ENCODE measurements around the gene ZXDB. TPM values are rescaled to one million over a fixed set of nuclear protein-coding genes. Genes with fewer than 3 reads are reported as not detected.
"Not testable (repeated sequence)": the region's sequence is repeated elsewhere in the genome, so short reads cannot be mapped to it uniquely, and the experiment has no call there.

ZXDB gene
- total RNA-seq: 6.5 TPM
- long read RNA-seq: 0 reads

DNA sequence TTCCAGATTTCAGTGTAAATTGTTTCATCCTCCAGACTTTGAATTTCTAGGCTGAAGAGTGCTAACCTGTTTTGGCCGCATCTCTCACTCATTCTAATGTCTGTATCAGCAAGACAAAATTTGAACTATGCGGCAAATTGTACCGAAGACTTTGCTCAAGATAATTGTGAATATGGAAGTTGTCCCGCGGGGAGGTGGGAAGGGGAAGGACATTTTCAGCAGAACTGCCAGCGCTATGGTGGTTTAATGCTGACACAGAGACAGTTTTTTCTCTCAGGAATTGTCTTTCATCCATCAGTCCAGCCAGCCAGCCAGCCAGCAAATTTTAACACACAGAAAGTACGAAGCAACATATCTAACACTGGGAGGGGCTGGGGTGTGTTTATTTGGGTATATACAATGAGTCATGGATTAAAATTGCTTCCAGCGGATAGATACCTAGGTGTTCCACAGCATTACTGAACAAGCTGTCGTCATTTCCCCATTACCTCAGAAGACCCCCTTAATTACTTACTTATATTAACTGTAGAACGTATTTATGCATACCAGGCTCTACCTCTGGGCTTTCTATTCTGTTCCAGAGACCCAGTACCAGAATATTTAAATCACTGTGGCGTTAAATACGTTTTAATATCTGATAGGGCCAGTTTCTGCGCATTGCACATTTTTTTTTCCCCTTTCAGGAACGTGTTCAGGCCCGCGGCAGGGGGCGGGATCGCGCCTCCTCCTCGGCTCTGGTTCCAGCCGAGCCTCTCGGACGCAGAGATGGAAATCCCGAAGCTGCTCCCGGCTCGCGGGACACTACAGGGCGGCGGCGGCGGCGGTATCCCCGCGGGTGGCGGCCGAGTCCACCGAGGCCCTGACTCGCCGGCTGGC lies at the start of gene ZXDB:
Gene ZXDB (plus strand): TSS at position 728 of the 876 bp plus-strand sequence. CDS start 38 bp downstream, at position 766.
- DNase-seq (ENCODE audit: low spot score): not testable (repeated sequence)

DNA sequence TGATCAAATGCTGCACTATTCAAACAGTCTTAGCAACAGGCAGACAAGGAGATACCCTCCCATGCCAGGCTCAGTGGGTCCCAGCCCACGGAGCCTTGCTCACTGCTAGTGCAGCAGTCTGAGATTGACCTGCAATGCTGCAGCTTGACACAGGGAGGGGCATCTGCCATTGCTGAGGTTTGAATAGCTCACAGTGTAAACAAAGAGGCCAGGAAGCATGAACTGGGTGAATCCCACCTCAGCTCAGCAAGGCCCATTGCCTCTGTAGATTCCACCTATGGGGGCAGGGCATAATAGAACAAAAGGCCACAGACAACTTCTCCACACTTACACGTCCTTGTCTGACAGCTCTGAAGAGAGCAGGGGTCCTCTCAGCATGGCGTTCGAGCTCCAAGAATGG lies 26.6 kb upstream of the ZXDB start:
- no peak for DNase-seq (ENCODE audit: low spot score)

DNA sequence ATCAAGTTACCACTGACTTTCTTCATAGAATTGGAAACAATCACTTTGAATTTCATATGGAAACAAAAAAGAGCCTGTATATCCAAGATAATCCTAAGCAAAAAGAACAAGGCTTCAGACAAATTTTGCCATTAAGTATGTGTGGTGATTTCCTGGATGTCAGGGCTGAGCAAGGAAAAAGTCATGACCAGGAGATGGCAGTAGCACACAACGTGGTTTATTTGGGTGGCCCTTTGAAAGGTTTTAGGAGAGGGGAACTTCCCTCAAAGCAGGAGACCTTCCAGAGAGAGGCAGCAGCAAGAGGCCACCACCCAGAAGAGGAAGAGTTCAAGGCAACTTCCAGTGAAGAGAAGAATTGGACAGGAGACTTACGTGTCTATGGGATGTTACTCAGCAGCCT lies 18.1 kb upstream of the ZXDB start:
- no peak for DNase-seq (ENCODE audit: low spot score)

DNA sequence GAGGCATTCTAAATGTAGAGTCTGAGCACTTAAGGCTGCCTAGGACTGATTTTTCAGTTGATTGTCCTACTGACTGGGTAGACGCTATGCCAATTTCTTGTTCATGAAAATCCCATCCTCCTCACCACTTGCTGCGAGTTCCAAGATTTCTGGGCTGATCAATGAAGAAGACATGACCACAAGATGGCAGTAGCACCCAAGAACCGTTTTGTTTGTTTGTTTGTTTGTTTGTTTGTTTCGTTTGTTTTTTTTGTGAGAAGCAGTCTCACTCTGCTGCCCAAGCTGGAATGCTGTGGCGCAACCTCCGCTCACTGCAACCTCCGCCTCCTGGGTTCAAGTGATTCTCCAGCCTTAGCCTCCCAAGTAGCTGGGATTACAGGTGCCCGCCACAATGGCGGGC lies 8.9 kb upstream of the ZXDB start:
- DNase-seq (ENCODE audit: low spot score): not testable (repeated sequence)

DNA sequence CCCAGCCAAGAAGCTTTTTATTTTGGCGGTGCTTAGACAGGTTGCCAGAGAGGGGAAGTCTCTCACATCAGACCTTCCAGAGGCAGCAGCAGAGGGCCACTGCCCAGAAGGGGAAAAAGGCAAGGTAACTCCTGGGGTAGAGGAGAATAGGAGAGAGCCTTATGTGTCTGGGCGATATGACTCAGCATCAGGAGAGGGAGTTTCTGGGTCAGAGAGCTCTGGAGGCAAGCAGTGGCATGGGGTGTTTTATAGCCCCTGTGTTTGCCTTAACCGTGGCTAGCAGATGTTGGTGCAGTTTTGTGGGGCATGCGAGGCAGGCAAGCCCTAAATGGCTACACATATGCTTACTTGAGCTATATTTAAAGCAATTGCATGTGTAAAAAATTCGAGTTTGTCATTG lies 8.3 kb upstream of the ZXDB start:
- no peak for DNase-seq (ENCODE audit: low spot score)

DNA sequence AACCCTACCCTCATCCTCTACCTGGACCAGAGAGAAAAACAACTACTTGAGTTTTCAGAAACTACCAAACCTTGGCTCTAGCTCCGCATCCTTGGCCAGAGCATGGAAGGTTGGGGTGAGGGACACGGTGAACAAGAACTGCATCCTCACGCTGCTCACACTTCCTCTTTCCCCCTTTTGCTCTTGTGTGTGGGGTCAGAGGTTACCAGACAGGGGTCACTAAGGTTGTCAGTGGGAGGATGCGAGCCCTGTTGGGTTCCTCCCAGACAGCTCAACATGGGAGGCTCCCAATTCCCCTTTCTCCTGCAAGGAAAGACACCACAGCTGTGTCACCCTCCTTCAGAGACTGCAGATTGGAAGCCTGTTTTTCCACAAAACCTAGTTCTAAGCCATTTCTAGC lies 5.5 kb upstream of the ZXDB start:
- no peak for DNase-seq (ENCODE audit: low spot score)

DNA sequence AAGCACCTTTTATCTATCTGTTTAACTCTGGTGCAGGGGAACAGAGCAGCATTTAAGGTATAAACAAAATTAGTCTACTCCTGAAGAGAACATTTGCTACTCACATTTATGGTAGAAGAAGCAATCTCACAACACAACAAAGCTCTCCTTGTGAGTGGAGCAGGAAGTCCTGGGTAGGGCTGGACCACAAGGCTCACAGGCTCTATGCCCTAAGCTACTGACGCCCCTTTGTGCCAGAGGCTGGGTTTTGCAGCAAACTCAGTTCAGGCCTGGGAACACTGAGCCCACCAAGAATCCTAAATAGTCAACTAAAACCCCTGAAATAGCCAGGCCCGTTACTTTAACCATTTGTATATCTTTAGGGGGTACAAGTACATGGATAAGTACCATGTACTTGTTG lies 4.7 kb upstream of the ZXDB start:
- no peak for DNase-seq (ENCODE audit: low spot score)

DNA sequence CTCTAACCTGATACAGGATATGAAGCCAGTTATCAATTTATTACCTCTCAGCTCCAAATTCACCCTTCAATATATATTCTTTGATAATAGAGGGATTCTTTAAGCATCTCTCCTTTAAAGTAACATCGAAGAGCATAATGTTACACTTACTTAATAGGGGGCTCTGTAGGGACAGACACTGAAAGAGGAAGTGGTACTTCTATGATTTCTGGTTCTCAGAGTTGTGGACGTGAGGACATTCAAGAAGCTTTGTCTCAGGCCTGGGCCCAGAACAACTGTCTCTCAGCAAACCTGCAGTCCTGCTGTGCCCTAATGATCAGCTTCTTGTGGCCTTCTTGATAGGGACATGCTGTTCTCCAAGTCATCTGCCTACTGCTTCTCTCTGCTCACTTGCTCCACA lies 4.2 kb upstream of the ZXDB start:
- DNase-seq (ENCODE audit: low spot score): no peak

DNA sequence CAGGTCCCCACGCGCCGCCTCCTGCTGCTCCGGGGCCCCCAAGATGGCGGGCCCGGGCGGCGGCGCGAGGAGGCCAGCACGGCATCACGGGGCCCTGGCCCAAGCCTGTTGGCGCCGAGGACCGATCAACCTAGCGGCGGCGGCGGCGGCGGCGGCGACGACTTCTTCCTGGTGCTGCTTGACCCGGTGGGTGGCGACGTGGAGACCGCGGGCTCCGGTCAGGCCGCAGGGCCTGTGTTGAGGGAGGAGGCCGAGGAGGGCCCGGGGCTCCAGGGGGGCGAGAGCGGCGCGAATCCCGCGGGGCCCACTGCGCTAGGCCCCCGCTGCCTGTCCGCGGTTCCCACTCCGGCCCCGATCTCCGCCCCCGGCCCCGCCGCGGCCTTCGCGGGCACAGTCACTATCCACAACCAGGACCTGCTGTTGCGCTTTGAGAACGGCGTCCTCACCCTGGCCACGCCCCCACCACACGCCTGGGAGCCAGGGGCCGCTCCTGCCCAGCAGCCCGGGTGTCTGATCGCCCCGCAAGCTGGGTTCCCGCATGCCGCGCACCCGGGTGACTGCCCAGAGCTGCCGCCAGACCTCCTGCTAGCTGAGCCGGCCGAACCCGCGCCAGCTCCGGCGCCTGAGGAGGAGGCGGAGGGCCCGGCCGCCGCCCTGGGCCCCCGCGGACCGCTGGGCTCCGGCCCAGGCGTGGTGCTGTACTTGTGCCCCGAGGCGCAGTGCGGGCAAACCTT lies 516 bp downstream of the ZXDB start:
- DNase-seq (ENCODE audit: low spot score): not testable (repeated sequence)

DNA sequence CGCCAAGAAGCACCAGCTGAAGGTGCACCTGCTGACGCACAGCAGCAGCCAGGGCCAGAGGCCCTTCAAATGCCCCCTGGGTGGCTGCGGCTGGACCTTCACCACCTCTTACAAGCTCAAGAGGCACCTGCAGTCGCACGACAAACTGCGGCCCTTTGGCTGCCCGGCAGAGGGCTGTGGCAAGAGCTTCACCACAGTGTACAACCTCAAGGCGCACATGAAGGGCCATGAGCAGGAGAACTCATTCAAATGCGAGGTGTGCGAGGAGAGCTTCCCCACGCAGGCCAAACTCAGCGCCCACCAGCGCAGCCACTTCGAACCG lies 1.0 kb downstream of the ZXDB start:
- not testable (repeated sequence) for DNase-seq (ENCODE audit: low spot score)

DNA sequence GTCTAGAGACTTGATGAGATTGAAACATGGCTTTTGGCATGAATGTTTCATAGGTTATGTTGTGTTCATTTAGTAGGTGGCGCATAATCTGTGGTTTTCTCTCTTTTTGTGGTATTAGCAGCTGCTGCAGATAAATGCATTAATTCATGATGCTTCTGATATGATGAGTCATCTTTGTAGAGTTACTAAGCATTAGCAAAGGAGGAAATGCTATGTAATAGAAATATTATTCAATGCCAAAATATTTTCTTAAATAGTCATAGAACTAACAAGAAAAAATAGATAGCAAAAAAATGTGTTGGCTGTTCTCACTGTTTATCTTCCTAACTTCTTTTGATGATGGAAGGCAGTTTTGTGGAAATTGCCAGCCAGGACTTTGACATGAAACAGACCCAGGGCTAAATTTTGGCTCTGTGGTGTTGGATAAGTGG lies 3.6 kb downstream of the ZXDB start:
- DNase-seq (ENCODE audit: low spot score): no peak

DNA sequence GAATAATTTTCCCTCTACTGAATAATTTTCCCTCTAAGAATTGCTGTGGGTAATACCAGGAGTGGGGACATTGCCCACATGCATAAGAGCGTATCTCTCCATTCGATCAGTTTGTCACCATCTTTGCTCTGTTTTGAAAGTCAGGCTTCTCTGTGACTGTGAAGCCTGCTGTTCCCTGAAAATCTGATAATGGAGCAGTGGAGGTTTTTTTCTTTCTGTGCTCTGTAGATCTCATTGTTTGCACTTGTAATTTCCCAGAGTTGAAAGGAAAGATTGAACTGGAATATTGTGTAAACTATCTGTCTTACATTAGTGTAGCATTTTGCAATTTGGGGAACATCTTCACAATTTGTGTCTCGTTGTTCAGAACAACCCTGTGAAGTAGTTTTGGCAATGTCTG lies 4.3 kb downstream of the ZXDB start:
- DNase-seq (ENCODE audit: low spot score): no peak

DNA sequence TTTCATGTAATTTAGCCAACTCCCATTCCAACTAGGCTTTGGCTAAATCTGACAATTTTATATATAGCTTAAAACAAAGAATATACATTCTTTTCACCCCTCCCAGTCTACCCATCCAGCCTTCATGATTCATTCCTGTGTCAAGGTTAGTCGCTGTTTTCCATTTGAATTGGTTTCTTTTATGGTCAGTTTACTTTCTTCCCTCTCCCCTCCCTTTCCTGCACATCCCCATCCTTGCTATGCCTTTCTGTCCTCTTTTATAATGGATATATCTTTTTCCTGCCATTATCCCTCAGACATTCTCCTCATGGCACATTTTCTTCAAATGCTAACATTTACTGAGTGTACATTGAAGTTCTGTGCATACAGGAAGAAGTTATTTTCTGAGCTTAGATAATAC lies 4.7 kb downstream of the ZXDB start:
- no peak for DNase-seq (ENCODE audit: low spot score)

DNA sequence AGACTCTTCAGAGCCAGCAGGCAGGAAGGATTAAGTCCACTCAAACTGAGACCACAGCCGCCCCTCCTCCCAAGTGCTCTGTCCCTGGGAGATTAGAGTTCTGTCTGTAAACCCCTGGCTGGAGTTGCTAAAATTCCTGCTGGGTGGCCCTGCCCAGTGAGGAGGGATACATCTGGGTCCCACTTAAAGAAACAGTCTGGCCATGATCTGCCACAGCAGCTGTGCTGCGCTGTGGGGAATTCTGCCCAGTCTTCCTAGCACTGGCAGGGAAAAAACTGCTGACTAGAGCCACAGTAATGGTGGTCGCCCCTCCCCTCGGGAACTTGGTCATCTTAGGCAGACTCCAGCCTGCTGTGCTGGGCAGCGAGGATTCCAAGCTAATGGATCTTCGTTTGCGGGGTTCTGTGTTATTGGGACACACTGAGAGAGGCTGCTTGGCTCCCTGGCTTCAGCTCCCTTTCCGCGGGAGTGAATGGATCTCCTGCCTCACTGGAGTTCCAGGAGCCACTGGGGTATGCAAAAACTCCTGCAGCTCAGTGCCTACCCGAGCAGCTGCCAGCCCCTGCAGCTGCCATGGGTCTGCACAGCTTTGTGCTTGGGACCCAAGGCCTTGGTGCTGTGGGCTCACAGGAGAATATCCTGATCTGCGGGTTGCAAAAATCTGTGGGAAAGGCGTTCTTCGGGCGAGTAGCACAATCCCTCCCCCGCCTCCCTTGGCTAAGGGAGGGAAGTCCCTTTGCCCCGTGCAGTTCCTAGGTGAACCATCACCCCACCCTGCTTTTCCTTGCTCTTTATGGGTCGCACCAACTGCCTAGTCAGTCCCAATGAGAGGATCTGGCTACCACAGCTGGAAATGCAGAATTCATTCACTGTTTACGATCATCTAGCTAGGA lies 15.7 kb downstream of the ZXDB start:
- DNase-seq (ENCODE audit: low spot score): no peak

DNA sequence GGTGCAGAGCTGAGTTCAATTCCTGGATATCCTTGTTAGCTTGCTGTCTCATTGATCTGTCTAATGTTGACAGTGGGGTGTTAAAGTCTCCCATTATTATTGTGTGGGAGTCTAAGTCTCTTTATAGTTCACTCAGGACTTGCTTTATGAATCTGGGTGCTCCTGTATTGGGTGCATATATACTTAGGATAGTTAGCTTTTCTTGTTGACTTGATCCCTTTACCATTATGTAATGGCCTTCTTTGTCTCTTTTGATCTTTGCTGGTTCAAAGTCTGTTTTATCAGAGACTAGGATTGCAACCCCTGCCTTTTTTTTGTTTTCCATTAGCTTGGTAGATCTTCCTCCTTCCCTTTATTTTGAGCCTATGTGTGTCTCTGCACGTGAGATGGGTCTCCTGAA lies 21.5 kb downstream of the ZXDB start:
- DNase-seq (ENCODE audit: low spot score): not testable (repeated sequence)

DNA sequence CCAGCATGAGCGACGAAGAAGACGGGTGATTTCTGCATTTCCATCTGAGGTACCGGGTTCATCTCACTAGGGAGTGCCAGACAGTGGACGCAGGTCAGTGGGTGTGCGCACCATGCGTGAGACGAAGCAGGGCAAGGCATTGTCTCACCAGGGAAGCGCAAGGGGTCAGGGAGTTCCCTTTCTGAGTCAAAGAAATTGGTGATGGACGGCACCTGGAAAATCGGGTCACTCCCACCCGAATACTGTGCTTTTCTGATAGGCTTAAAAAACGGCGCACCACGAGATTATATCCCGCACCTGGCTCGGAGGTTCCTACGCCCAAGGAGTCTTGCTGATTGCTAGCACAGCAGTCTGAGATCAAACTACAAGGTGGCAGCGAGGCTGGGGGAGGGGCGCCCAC lies 37.6 kb downstream of the ZXDB start:
- DNase-seq (ENCODE audit: low spot score): not testable (repeated sequence)

DNA sequence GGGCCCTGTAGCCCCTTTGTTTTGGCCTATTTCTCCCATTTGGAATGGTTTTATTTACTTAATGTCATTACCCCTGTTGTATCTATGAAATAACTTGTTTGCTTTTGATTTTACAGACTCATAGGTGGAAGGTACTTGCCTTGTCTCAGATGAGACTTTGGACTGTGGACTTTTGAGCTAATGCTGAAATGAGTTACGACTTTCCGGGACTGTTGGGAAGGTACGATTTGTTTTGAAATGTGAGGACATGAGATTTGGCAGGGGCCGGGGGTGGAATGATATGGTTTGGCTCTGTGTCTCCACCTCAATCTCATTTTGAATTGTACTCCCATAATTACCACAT lies 48.8 kb downstream of the ZXDB start:
- no peak for DNase-seq (ENCODE audit: low spot score)

DNA sequence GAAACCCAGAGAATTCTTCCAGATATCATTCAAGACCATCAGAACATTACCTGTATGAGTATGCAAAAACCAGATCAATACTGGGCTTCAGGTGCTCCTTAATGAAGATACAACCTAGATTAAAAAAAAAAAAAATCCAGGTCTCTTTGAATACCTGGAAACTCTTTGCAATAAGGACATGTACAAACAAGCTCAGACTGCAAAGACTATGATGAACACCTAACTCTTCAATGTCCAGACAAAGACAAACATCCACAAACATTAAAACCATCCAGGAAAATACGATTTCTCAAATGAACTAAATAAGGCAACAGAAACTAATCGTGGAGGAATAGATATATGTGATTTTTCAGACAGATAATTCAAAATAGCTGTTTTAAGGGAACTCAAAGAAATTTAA lies 49.5 kb downstream of the ZXDB start:
- no peak for DNase-seq (ENCODE audit: low spot score)

DNA sequence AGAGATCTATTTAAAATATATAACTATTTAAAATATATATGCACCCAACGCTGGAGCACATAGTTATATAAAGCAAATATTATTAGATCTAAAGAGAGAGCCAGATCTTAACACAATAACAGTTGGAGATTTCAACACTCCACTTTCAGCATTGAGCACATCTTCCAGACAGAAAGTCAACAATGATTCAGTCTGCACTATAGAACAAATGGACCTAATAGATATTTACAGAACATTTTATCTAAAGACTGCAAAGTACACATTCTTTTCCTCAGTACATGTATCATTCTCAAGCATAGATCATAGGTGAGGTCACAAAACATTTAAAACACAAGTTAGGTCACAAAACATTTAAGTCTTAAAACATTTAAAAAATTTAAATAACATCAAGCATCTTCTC lies 51.9 kb downstream of the ZXDB start:
- DNase-seq (ENCODE audit: low spot score): no peak

DNA sequence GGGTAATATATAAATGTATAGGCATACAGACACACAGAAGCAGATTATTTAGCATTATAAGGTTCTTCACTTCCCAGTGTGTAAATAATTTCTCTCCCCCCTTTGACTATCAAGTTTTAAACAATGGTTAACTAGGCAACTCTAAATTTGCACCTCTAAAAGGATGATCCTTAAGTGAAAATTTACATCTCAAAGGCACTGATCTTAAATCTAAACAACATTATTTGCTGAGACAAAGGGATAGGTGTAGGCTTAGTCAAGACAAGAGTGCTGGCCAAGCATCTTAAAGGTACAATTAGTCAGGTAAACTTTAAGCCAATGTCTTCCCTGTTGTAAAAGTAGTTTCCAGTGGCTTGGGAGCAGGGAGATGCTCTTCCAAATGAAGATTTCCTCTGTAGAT lies 55.2 kb downstream of the ZXDB start:
- no peak for DNase-seq (ENCODE audit: low spot score)

All from mesenteric fat pad (tissue), 1 donor.